ENCODE results near the gene NAP1L4.
A peak's percentile ranks its signal among the peaks of the same experiment; 100 is the strongest.

The NAP1L4 gene

GRCh38 chr11:2902784-2903671 is 89.1 kb downstream of the NAP1L4 start:
- DNase-seq: no peak

GRCh38 chr11:2901854-2902783 is 90.0 kb downstream of the NAP1L4 start:
- peak; percentile 86 for DNase-seq

- DNase-seq: no peak
Measured at GRCh38 chr11:2901196-2901796, 90.8 kb downstream of the NAP1L4 start.

- DNase-seq: no peak
Measured at GRCh38 chr11:2899080-2899783, 92.9 kb downstream of the NAP1L4 start.

- DNase-seq: no peak
Measured at GRCh38 chr11:2898366-2899079, 93.6 kb downstream of the NAP1L4 start.

GRCh38 chr11:2897048-2897447 is 95.1 kb downstream of the NAP1L4 start:
- no peak for DNase-seq

- no peak for DNase-seq
Measured at GRCh38 chr11:2896047-2896446, 96.1 kb downstream of the NAP1L4 start.

Measured in NCI-H82 (cell line).